ENCODE data around the gene SIAH3.

DNA sequence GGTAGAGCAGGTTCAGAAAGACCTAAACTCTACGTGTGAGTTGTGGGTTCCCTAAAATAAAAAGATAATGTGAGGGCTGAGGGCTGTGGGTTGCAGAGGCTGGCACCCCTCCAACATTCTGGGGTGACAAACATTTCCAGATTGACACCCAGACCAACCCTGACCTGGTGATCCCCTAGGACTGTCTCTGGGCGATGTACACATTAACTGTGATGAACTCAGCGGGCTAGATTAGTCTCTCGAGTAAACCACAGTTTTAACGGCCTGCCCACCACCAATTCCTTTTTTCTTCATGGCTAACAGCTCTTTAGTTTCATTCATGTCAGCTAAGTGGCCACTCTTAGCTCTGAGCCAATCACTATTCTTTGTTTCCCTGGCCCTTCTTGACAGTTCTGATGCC lies 24.8 kb downstream of the SIAH3 start:
- TF ChIP-seq CTCF (IDR thresholded peaks at IDR 0.05; ENCODE audit: insufficient read depth, low read length, poor library complexity, severe bottlenecking): no peak
- TF ChIP-seq EZH2phosphoT487 (conservative IDR thresholded peaks at IDR 0.05; ENCODE audit: low read length): no peak

All from SU-DHL-6 (cell line).